Measurements from ENCODE around the gene ASRGL1.

GRCh38 chr11:62392506-62392905, 55.3 kb downstream of the ASRGL1 start:
- TF ChIP-seq EZH2phosphoT487 (IDR thresholded peaks at IDR 0.05; ENCODE audit: low read length) (no peak), CTCF (IDR thresholded peaks at IDR 0.05; ENCODE audit: low read length) (no peak)

Measured in MM.1S (cell line).